GM18508 (cell line): ENCODE measurements around the gene BEND3.
A peak's percentile ranks its signal among the peaks of the same experiment; 100 is the strongest.
"Not testable (repeated sequence)": the region's sequence is repeated elsewhere in the genome, so short reads cannot be mapped to it uniquely, and the experiment has no call there.

Experiments used
- ATAC-seq: cut with Tn5 transposase; IDR thresholded peaks from one replicate; pipeline ENCODE4 v1.9.1; 2021; ENCODE audit warnings: moderate number of reproducible peaks; ENCODE audit not compliant: insufficient read depth, unreplicated experiment

BEND3 gene

DNA sequence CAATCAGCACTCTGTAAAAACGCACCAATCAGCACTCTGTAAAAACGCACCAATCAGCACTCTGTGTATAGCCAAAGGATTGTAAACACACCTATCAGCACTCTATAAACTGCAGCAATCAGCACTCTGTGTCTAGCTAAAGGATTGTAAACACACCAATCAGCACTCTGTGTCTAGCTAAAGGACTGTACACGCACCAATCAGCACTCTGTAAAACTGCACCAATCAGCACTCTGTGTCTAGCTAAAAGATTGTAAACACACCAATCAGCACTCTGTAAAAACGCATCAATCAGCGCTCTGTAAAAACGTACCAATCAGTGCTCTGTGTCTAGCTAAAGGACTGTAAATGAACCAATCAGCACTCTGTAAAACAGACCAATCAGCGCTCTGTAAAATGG, 30.9 kb downstream of the BEND3 start:
- ATAC-seq, result not testable (repeated sequence)

DNA sequence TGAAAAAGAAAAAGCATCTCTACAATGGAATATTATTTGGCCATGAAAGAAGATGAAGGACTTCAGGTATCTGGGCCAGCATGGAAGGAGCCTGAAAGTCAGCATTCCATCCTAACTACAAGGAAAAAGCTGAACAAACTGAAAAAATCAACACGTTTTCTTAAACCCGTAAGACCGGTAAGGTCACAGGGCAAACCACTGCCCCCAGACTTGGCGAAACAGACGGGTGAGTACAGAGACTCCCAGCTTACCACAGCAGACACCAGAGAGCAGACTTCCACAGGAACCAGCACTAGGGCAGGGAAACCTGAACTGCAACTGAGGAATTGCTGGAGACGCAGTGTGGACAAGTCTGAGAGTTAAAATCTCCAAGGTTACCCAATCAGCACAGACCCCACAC, 31.4 kb downstream of the BEND3 start:
- no peak for ATAC-seq

DNA sequence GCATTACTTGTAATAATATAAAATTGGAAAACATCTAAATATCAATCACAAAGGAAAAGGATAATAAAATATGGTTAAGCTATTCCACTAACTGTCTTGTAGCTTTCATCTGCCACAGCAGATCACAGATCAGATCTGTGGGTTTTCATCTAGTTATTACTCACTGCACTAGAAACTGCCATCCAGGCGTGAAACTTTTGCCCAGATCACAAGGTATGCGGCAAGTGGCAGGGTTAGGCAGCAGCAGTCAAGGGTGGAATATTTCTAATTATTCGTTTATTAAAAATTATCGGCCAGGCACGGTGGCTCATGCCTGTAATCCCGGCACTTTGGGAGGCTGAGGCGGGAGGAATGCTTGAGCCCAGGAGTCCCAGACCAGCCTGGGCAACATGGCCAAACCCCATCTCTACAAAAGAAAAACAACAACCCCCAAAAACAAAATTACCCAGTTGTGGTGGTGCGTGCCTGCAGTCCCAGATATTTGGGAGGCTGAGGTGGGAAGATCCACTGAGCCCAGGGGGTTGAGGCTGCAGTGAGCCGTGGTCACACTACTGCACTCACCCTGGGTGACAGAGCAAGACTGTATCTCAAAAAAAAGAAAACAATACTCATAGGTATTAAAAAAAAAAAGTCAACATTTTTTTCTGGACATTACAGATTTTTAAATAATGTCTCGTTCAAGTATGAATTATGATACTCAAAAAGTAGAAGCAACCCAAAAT, 32.1 kb downstream of the BEND3 start:
- peak; percentile 88 for ATAC-seq

DNA sequence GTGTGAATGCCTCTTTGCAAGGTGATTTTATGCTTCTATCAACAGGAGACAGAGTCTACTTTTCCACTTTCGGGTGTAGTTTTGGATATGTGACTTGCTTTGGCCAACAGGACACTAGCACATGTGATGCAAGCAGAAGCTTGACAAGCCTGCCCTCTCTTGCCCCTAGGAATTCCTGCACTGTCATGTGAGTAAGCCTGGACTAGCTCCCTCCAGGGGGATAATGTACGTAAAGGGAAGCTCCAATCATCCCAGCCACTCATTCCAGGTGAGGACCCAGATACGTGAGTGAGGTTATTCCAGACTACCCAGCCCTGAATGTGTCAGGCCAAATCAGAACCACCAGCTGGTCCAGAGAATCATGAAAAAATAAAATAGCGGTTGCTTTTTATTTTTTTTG, 33.3 kb downstream of the BEND3 start:
- ATAC-seq, result no peak

DNA sequence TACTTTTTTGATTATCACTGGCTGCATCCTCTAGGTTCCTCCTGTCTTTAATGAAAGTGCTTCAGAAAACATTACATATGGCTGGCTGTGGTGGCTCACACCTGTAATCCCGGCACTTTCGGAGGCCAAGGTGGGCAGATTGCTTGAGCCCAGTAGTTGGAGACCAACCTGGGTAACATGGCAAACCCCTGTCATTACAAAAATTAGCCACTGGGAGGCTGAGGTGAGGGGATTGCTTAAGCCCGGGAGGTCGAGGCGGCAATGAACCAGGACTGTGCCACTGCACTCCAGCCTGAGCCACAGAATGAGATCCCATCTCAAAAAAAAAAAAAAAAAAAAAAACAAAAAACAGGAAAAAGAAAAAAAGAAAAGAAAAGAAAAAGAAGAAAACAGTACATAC, 35.3 kb downstream of the BEND3 start:
- no peak for ATAC-seq

DNA sequence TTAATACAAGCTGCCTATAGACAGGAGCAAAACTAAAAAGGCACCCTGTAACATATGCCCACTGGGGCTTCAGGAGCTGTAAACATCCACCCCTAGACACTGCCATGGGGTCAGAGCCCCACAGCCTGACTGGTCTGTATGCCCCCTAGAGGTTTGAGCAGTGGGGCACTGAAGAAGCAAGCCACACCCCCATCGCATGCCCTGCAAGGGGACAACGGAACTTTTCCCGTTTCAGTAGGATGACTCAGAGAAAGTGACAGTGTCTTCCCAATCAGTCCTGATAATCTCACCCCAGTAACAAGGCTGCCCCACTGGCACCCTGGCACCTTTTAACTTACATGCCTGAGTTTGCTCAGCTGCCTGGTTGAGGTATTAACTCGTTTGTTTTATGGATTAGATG, 35.9 kb downstream of the BEND3 start:
- ATAC-seq, result no peak

DNA sequence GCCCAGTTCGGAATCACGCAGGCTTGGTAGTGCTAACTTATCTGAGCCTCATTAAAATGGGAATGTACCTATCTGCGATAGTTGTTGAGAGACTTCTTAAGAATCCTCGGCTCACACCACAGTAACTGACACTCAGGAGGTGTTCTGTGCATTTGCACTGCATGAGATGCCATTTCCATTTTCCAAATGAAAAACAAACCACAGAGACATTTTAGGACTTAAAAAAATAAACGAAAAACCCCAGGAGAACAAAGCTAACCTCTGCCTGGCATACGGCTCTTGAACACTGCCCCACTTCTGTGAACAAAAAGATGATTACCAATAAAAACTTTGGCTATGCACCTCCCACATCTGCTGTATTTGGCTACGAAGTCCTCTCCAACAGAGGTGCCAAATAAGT, 37.6 kb downstream of the BEND3 start:
- no peak for ATAC-seq

DNA sequence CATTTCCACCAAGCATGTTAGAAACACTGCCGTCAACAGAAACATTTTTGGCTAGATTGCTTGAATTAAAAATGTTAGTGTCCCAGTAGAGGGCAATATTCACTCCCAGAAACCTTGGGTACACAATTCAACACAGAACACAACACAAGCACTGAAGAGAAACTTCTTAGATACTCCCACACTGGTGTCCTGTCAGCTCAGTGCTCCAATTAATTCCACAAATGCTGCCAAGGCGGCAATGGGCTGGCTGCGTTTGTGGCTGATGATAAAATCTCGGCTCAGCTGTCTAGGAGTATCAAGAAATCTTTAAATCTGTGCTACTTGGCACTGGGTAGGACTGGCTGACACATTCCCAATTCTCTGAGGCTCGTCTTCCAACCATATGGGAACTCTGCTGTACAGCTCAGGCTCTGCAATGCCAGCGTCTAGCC, 39.3 kb downstream of the BEND3 start:
- ATAC-seq, result no peak

DNA sequence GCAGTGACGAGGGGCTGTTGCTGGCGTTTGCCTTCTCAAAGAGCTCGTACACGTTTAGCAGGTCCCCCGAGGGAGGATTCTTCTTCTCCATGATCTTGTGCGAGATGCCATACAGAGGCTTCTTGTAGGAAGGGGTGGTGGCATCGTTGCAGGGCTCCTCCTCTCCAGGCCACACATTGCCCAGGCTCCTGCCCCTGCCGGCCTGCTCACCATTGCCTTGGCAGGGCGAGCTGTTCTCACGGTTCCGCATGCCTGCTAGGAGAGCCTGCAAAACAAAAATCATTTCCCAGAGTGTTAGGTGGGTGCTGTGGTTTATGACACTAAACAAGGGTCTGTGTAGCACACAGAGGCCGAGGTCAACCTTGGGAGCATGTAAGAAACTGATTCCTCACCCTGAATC, 44.6 kb downstream of the BEND3 start:
- no peak for ATAC-seq

DNA sequence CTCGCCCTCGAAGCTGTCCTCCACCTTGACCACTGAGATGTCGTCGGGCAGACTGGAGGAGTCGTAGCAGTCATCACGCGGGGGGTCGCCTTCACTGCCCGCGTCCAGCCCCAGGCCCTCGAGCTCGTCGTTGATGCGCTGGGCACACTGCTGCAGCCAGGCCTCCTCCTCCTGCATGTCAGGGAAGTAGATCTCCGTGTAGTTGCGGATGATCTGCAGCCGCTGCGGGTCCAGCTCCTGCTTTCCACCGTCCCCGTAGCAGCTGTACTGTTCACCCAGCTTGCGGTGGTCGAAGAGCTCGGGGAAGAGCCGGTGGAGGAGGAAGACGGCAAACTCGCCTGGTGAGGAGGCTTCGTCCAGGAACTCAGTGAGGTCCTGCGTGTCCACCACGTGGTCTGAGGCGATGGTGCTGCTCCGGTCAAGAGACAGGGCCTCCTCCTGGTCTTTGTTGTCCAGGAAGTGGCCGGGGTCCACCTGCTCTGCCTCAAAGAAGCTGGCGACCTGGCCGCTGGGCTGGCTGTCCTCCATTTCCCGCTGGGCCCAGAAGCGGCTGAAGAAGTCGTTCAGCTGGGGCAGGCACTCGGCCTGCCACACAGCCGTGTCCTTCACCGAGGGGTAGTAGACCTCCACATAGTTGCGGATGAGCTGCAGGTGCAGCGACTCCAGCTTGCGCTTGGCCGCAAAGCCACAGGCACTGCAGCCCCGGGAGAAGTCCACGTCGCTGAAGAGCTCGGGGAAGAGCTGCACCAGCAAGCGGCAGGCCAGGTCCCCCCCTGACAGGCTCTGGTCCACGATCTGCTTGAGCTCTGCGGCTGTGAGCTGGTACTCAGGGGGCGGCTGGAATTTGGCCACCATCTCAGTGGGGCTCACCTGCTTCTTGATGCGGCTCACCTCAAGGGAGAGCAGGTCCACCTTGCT, 45.4 kb downstream of the BEND3 start:
- no peak for ATAC-seq

DNA sequence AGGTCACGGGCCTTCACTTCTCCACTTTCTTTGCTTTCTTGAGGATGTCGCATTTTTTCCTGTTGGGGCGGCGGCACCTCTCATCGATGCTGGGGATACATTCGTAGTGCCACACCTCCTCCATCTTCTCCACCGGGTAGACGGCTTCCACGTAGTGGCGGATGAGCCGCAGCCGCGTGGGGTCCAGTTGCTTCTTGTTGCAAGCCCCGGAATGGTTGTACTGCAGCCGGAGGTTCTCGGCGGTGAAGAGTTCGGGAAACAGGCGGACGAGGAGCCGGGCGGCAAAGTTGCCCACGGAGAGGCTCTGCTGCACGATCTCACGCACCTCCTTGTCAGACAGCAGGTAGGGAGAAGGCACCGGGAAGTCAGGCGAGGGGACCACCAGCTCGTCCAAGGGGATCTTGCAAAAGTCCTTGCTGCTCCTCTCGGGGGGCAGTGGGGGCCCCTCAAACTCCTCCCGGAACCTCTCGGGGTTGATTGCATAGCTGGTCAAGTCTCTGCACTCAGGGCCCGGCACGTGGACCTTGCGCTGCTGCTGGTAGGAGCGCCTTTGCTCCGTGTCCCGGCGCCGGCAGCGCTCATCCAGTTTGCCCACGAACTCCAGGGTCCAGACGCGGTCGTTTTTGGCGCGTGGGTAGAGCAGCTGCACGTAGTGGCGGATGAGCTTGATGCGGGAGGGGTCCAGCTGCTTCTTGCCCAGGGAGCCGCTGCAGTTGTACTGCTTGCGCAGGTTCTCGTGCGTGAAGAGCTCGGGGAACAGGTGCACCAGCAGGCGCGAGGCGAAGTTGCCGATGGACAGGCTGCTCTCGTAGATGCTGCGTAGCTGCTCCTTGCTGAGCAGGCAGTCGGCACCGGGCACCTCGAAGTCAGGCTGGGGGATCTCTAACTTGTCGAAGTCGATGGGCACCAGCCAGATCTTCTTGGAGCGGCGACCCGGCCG, 46.4 kb downstream of the BEND3 start:
- ATAC-seq, result no peak

DNA sequence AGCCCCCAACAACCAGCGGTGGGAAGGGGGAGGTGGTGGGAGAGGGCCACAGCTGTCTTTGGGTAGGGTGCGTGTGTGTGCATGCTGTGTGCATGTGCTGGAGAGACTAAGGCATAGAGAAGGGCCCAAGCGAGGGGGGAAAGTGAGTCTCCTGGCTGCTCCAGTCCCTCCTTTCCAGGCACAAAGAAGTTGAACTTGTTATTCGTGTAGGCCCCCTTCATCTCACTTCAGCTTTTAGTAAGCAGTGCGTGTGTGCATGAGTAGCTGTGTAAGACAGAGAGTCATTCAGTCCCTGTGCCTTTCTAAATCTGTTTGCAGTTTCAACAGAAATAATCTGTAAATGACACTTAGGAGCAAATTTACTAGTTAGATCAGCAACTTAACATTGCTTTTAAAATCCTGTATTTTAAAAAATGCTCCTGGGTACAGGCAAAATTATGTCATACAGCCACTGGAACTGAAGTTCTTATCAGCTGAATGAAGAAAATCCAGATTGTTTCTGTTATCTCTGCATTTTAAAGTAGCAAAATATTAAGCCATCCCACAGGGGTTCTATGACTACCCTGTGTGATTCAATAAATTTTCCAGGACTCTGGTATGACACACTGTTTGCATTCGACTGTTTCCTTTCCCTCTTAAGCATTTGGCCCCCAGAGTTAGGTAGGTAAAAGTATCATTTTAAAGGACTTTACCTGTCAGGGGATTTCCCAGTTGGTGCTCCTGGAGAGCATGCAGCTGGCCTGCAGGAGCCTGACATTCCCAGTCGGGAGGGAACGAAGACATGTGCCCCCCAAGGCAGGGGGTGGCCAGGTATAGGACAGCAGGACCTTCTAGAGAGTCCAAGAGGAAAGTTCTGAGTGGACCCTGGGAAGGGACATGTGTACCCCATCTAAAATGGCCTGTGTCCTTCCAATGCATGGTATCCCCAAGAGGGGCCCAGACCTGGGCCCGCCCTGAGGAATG, 48.3 kb downstream of the BEND3 start:
- no peak for ATAC-seq

DNA sequence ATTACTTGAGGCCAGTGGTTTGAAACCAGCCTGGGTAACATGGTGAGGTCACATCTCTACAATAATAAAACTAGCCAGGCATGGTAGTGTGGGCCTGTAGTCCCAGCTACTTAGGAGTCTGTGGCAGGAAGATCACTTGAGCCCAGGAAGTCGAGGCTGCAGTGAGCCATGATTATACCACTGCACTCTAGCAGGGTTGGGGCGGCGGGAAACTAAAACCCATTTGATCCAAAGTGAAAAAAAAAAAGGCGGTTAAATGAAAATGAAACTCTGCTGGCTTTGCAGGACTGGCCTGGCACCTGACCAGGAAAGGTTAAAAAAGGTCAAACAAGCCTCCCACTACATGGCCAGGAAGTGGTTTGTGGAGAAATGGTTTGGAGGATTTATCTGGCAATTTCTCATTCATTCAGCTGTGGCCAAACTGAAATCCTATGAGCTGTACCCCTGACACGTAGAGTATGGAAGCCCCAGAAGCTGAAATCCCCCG, 50.7 kb downstream of the BEND3 start:
- ATAC-seq, result no peak

DNA sequence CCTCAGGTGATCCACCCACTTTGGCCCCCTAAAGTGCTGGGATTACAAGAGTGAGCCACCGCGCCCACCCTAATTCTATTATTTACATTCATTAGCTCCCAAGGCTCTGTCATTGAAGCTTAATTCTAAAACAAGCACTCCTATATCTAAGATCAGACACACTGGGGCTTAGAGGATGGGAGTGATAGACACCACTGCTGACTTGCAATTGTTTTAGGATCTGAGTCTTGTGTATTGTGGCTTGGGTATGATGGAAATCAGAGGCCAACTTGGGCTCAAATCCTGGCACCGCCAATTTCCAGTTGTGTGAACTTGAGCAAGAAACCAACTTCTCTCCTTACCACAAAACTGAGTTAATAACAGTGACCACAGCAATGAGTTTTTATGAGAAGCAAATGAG, 52.6 kb downstream of the BEND3 start:
- ATAC-seq, result no peak

DNA sequence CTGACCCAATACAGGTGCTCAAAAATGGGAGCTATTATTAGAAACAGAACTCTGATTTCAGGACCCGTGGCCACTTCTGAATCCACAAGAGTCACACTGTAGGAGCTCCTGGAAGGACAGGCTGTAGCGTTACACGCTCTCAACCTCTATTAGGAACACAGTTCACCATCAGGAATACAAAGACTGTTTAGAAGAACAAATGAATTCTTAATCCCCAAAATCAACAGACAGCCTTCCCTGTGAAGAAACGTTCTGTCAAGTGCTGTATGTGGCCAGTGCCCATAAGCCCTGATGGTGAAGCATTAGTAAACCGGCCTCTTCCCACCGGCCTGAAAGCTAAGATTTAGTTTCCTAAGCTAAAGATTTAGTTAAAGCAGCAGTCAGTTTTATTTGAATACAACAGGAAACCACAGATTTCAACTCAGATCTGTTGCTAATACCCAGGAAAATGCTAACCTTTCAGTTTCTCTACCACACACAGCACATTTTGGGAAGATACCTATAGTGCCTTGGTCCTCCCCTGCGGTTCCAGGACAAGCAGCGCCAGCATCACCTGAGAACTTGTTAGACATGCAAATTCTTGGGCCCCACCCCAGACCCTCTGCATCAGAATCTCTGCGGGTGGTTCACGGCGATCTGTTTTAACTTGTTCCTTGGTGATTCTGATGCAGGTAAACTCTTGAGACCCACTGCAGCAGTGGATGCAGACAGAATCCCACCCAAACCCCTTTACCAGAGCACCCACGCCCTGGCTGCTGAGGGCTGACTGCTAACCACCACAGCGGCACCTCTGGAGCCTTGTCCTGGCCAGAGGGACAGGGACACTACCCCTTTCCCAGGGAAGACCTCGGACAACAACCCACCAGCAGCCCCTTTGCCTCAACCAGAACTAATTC, 53.9 kb downstream of the BEND3 start:
- ATAC-seq, result peak; percentile 45

DNA sequence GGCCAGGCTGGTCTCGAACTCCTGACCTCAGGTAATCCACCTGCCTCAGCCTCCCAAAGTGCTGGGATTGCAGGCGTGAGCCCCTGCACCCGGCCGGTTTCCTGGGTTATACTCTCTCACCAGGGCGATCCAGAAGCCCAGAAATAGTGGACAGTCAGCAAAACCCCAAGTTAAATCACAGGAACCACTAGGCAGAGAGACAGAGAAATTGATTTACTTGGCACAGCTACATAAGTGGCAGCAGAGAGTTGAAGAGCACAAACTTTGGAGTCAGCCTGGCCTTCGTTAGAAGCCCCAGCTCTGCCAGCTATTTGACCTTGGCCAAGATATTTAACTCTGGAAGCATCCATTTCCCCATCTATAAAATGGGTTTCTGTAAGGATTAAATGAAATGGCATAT, 54.6 kb downstream of the BEND3 start:
- ATAC-seq, result no peak

DNA sequence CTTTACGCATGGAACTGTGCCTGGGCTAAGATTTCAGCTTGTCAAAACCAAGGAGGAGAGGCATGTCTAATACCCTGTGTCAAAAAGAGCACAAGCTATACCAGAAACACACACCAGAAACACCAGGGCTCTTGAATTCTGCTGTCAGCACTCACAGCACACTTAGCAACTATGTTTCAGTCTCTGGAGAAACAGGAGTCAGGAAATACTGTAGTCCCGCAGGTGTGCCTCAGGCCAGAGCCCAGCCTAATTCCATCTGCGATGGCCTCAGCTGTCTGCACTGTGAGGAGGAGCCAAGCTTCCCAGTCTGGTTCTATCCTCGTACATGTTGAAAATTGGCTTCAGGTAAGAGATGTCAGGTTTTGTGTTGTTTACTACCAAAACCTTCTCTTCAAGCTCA, 55.7 kb downstream of the BEND3 start:
- no peak for ATAC-seq

DNA sequence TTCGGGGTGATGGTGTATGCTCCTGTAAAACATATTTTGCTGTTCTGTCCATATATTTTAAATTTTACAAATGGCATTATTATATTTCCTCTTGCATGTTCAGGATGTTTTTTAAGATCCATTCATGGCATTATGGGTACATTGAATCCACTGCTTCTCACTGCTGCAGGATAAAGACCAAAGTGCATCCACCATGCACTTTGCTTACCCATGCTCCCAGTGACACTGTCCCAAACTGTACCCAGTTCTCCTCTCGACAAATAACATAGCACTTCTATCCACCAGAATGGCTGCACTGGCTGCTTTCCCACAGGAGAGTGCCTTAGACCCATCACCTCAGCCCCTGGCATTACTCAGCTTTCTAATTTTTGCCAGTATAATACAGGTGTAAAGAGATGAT, 57.6 kb downstream of the BEND3 start:
- ATAC-seq, result no peak
